GM18870 (cell line): Measurements from ENCODE around the gene JMJD1C.
"Not testable (repeated sequence)": the region's sequence is repeated elsewhere in the genome, so short reads cannot be mapped to it uniquely, and the experiment has no call there.

ENCODE experiments used
- ATAC-seq: cut with Tn5 transposase; IDR thresholded peaks from one replicate; pipeline ENCODE4 v1.9.1; 2021; ENCODE audit warnings: moderate library complexity; ENCODE audit not compliant: unreplicated experiment

Gene JMJD1C

GRCh38 chr10:63199716-63200115 lies 266.1 kb downstream of the JMJD1C start:
- no peak for ATAC-seq

GRCh38 chr10:63197344-63198092 lies 268.3 kb downstream of the JMJD1C start:
- no peak for ATAC-seq

GRCh38 chr10:63192826-63193225 lies 273.0 kb downstream of the JMJD1C start:
- ATAC-seq: no peak

GRCh38 chr10:63175534-63175933 lies 290.2 kb downstream of the JMJD1C start:
- ATAC-seq: no peak

- peak; percentile 99 for ATAC-seq
These were observed 292.1 kb downstream of the JMJD1C start for GRCh38 chr10:63173468-63174232.

GRCh38 chr10:63171926-63172325 lies 293.9 kb downstream of the JMJD1C start:
- ATAC-seq: no peak

GRCh38 chr10:63171255-63171855 lies 294.4 kb downstream of the JMJD1C start:
- no peak for ATAC-seq

- no peak for ATAC-seq
These were observed 296.2 kb downstream of the JMJD1C start for GRCh38 chr10:63169624-63170023.

- no peak for ATAC-seq
These were observed 296.8 kb downstream of the JMJD1C start for GRCh38 chr10:63168821-63169462.

- ATAC-seq: no peak
These were observed 299.0 kb downstream of the JMJD1C start for GRCh38 chr10:63166742-63167258.

- no peak for ATAC-seq
These were observed 300.5 kb downstream of the JMJD1C start for GRCh38 chr10:63165249-63165648.

- no peak for ATAC-seq
These were observed 301.6 kb downstream of the JMJD1C start for GRCh38 chr10:63164166-63164623.

- ATAC-seq: no peak
These were observed 304.2 kb downstream of the JMJD1C start for GRCh38 chr10:63161592-63161991.

GRCh38 chr10:63157845-63158624 lies 307.7 kb downstream of the JMJD1C start:
- peak; percentile 60 for ATAC-seq

GRCh38 chr10:63156236-63156635 lies 309.5 kb downstream of the JMJD1C start:
- ATAC-seq: no peak

- no peak for ATAC-seq
These were observed 310.3 kb downstream of the JMJD1C start for GRCh38 chr10:63155388-63156020.

GRCh38 chr10:63154546-63155387 lies 311.0 kb downstream of the JMJD1C start:
- ATAC-seq: no peak

- ATAC-seq: not testable (repeated sequence)
These were observed 311.8 kb downstream of the JMJD1C start for GRCh38 chr10:63153868-63154545.
